ENCODE measurements around the gene BRPF1. TPM values are rescaled to one million over a fixed set of nuclear protein-coding genes. Genes with fewer than 3 reads are reported as not detected.

BRPF1 gene
- total and polyA plus RNA-seq, 10 of the 15 experiments (the other 5 are each of a cell fraction or from before 2014, with no cell fraction given): 1.2 to 25.3 (median 13.6) TPM

GRCh38 chr3:9703240-9703639, 28.3 kb upstream of the BRPF1 start:
- Histone ChIP-seq H3K4me2 (ENCODE audit: control insufficient read depth, insufficient read depth) (no peak overlapping the region), H3K36me3 (ENCODE audit: control insufficient read depth in 2 of 2, insufficient read depth in 2 of 2, low read length in 1 of 2) (no peaks in the 10 kb centered on the region; a peak in 2 of 4 replicates), H2AFZ (ENCODE audit: control insufficient read depth, low read depth, low read length) (no peak overlapping the region), H3K9me3 (replicated peaks; ENCODE audit: control insufficient read depth, insufficient read depth, low read length) (no peaks in the 10 kb centered on the region), H3K79me2 (ENCODE audit: control insufficient read depth, insufficient read depth, low read length) (no peaks in the 10 kb centered on the region), H3K4me3 (no peak overlapping the region), H4K20me1 (ENCODE audit: control insufficient read depth, insufficient read depth) (no peaks in the 10 kb centered on the region), H3K27ac (ENCODE audit: control insufficient read depth, insufficient read depth) (no peak overlapping the region), H3K9ac (ENCODE audit: control insufficient read depth, insufficient read depth, low read length) (no peak overlapping the region), H3K4me1 (ENCODE audit: control insufficient read depth, insufficient read depth, low read length) (no peaks in the 10 kb centered on the region), H3K27me3 (replicated peaks in 1 of 2; ENCODE audit: control insufficient read depth in 2 of 2, insufficient read depth in 2 of 2, low read length in 1 of 2) (peaks cover 0 to 3% of the 10 kb centered on the region in 2 experiments; a peak in 1 of 4 replicates)
- SMC1A ChIA-PET (ENCODE audit: uncharacterized antibody, unreplicated experiment): interaction anchor here (1.2 kb wide), 1 partner anchor 12 kb away, joined by 8 read pairs; no protein-coding TSS in a partner anchor
- intact Hi-C loops (cut with micrococcal nuclease; ENCODE audit: unreplicated experiment) (no loop called here), in situ Hi-C loops (cut with MboI) (no loop called here)
- POLR2A ChIA-PET: no interaction called here
- FAIRE-seq (no peak), DNase-seq (ENCODE audit: low read depth, low spot score) (no peak), ATAC-seq (no peak)
- BruUV-seq (replicated peaks): no TSS peak
- CTCF ChIA-PET: interaction anchor here (0.7 to 1.4 kb wide), 2 partner anchors 48 to 200 kb away, joined by 3 to 9 read pairs; no protein-coding TSS in a partner anchor
- RAD21 ChIA-PET (ENCODE audit: unreplicated experiment): no interaction called here
- TF ChIP-seq ZNF384 (IDR thresholded peaks at IDR 0.05; ENCODE audit: borderline replicate concordance, low read depth, low read length) (no peak), SP1 (IDR thresholded peaks at IDR 0.05; ENCODE audit: low read depth, low read length) (no peak), PKNOX1 (IDR thresholded peaks at IDR 0.05) (no peak), YY1 (IDR thresholded peaks at IDR 0.05; ENCODE audit: low read depth, low read length) (no peak), ZNF687 (IDR thresholded peaks at IDR 0.05) (no peak), BCL3 (IDR thresholded peaks at IDR 0.05; ENCODE audit: borderline replicate concordance, insufficient read depth, low read depth, low read length, poor library complexity, severe bottlenecking) (no peak)
- WGBS (ENCODE audit: insufficient coverage, insufficient replicate concordance, low lambda C conversion rate, missing lambda C conversion rate): 86% methylated on average over 4 of the region's 4 CpGs

Data from GM12878 (cell line).